Upper lobe of left lung (tissue), 4 donors: ENCODE results near the gene CRYBB3.

Source experiments
- EP300 ChIP-seq, 4 donors: sonication (generic); formaldehyde crosslinking; IDR thresholded peaks; one replicate each; pipeline ENCODE4 v1.5.1; 2017; ENCODE audit warnings: antibody characterized with exemption in 4 of 4, control low read depth in 2 of 4
- POLR2A ChIP-seq, 4 donors: fragments of 450-650 bp; IDR thresholded peaks; one replicate each; pipeline ENCODE4 v1.5.1; 2016 to 2017; ENCODE audit warnings: antibody characterized with exemption in 4 of 4, mild to moderate bottlenecking in 2 of 4
- POLR2AphosphoS5 ChIP-seq, 2 donors: sonication (generic); formaldehyde crosslinking; IDR thresholded peaks; one replicate each; pipeline ENCODE4 v1.5.1; 2017; ENCODE audit warnings: antibody characterized with exemption in 2 of 2
- TF ChIP-seq, protein P1 (sequence below), 6 experiments: fragments of 450-650 bp in 4 of 6; fragments of 200-600 bp in 2 of 6; sonication (generic) in 2 of 6; IDR thresholded peaks; one replicate each; pipeline ENCODE4 v1.5.1; 2016 to 2019; ENCODE audit warnings: antibody characterized with exemption in 6 of 6

DNA sequence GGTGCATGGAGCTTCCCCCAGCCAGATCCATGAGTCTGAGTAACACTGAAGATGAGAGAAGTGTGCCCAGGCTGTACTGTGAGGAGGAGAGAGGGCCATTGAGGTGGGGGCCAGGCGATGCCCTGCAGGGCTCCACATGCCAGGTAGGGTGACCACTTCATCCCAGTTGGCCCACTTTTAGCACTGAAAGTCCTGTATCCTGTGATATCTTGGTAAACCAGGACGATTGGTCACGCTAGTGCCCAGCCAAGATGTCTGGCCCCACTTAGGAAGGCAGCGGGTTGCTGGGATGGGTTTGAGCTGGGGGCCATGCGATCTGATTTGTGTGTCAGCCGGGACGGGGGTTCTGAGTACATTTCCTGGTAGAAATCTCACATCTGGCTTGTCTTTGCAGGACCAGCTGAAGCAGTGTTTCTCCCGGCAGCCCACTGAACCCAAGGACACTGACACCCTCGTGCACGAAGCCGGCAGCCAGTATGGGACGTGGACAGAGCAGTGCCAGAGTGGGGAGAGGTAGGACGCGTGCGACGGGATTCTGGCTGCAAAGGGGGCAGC is 29.2 kb upstream of the CRYBB3 start:
- TF ChIP-seq, protein P1, sequence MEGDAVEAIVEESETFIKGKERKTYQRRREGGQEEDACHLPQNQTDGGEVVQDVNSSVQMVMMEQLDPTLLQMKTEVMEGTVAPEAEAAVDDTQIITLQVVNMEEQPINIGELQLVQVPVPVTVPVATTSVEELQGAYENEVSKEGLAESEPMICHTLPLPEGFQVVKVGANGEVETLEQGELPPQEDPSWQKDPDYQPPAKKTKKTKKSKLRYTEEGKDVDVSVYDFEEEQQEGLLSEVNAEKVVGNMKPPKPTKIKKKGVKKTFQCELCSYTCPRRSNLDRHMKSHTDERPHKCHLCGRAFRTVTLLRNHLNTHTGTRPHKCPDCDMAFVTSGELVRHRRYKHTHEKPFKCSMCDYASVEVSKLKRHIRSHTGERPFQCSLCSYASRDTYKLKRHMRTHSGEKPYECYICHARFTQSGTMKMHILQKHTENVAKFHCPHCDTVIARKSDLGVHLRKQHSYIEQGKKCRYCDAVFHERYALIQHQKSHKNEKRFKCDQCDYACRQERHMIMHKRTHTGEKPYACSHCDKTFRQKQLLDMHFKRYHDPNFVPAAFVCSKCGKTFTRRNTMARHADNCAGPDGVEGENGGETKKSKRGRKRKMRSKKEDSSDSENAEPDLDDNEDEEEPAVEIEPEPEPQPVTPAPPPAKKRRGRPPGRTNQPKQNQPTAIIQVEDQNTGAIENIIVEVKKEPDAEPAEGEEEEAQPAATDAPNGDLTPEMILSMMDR (IDR thresholded peaks at IDR 0.05), result no peak
- TF ChIP-seq POLR2AphosphoS5 (IDR thresholded peaks at IDR 0.05) (no peak), POLR2A (IDR thresholded peaks at IDR 0.05) (no peak), EP300 (IDR thresholded peaks at IDR 0.05) (no peak)
